IMR-90 (cell line): ENCODE results near the gene N4BP2.

Experiments used
- BHLHE40 ChIP-seq: fragments of 150-350 bp; IDR thresholded peaks from 2 replicates; pipeline ENCODE4 v1.6.1; 2016; ENCODE audit warnings: mild to moderate bottlenecking, low read depth, low read length
- FOS ChIP-seq: fragments of 150-350 bp; IDR thresholded peaks from 2 replicates; pipeline ENCODE4 v1.6.1; 2016; ENCODE audit warnings: low read depth, low read length
- MAZ ChIP-seq: IDR thresholded peaks from 2 replicates; pipeline ENCODE4 v1.6.1; 2012; ENCODE audit warnings: low read depth, mild to moderate bottlenecking, low read length, improper control_type of control experiment, moderate library complexity, borderline replicate concordance
- MXI1 ChIP-seq: IDR thresholded peaks from 2 replicates; pipeline ENCODE4 v1.6.1; 2012; ENCODE audit warnings: low read depth, mild to moderate bottlenecking, low read length, moderate library complexity, borderline replicate concordance
- POLR2A ChIP-seq: IDR thresholded peaks from 2 replicates; pipeline ENCODE4 v1.6.1; 2012; ENCODE audit warnings: mild to moderate bottlenecking, low read depth, low read length
- RAD21 ChIP-seq: IDR thresholded peaks from 2 replicates; pipeline ENCODE4 v1.6.1; 2012; ENCODE audit warnings: low read length, improper control_type of control experiment
- SMC3 ChIP-seq: fragments of 150-350 bp; IDR thresholded peaks from 2 replicates; pipeline ENCODE4 v1.6.1; 2016; ENCODE audit warnings: low read depth, mild to moderate bottlenecking, antibody characterized with exemption, low read length, moderate library complexity
- TF ChIP-seq, protein P1 (sequence below): conservative IDR thresholded peaks from 2 replicates; pipeline ENCODE4 v1.5.1; 2012; ENCODE audit warnings: mild to moderate bottlenecking, low read depth, low read length, improper control_type of control experiment
- TF ChIP-seq, protein P2 (sequence below): fragments of 150-350 bp; IDR thresholded peaks from 2 replicates; pipeline ENCODE4 v1.6.1; 2016; ENCODE audit warnings: low read depth, mild to moderate bottlenecking, low read length, moderate library complexity, borderline replicate concordance
- TF ChIP-seq, protein P3 (sequence below): fragments of 150-350 bp; IDR thresholded peaks from 2 replicates; pipeline ENCODE4 v1.6.1; 2017; ENCODE audit warnings: mild to moderate bottlenecking, antibody characterized with exemption, low read length, low read depth

DNA sequence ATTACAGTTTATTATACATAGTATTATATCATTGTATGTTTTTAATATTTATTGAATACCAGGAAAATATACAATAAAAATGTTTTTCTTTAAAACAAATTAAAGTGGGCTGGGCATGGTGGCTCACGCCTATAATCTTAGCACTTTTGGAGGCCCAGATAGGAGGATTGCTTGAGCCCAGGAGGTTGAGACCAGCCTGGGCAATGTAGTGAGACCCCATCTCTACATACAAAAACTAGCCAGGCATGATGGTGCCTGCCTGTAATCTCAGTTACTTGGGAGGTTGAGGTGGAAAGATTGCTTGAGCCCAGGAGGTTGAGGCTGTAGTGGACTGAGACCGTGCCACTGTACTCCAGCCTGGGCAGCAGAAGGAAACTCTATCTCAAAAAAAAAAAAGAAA lies 40.6 kb upstream of the N4BP2 start:
- TF ChIP-seq, protein P1, sequence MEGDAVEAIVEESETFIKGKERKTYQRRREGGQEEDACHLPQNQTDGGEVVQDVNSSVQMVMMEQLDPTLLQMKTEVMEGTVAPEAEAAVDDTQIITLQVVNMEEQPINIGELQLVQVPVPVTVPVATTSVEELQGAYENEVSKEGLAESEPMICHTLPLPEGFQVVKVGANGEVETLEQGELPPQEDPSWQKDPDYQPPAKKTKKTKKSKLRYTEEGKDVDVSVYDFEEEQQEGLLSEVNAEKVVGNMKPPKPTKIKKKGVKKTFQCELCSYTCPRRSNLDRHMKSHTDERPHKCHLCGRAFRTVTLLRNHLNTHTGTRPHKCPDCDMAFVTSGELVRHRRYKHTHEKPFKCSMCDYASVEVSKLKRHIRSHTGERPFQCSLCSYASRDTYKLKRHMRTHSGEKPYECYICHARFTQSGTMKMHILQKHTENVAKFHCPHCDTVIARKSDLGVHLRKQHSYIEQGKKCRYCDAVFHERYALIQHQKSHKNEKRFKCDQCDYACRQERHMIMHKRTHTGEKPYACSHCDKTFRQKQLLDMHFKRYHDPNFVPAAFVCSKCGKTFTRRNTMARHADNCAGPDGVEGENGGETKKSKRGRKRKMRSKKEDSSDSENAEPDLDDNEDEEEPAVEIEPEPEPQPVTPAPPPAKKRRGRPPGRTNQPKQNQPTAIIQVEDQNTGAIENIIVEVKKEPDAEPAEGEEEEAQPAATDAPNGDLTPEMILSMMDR = no peak
- TF ChIP-seq MAZ (no peak), SMC3 (no peak), POLR2A (no peak), BHLHE40 (no peak), FOS (no peak), MXI1 (no peak), RAD21 (no peak)
- TF ChIP-seq, protein P2, sequence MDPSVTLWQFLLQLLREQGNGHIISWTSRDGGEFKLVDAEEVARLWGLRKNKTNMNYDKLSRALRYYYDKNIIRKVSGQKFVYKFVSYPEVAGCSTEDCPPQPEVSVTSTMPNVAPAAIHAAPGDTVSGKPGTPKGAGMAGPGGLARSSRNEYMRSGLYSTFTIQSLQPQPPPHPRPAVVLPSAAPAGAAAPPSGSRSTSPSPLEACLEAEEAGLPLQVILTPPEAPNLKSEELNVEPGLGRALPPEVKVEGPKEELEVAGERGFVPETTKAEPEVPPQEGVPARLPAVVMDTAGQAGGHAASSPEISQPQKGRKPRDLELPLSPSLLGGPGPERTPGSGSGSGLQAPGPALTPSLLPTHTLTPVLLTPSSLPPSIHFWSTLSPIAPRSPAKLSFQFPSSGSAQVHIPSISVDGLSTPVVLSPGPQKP = no peak
- TF ChIP-seq, protein P3, sequence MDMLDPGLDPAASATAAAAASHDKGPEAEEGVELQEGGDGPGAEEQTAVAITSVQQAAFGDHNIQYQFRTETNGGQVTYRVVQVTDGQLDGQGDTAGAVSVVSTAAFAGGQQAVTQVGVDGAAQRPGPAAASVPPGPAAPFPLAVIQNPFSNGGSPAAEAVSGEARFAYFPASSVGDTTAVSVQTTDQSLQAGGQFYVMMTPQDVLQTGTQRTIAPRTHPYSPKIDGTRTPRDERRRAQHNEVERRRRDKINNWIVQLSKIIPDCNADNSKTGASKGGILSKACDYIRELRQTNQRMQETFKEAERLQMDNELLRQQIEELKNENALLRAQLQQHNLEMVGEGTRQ = no peak
